GM21576 (cell line): Measurements from ENCODE around the gene PML.

Experiments
- ATAC-seq: cut with Tn5 transposase; IDR thresholded peaks from one replicate; pipeline ENCODE4 v1.9.1; 2021; ENCODE audit warnings: mild to moderate bottlenecking, moderate library complexity; ENCODE audit not compliant: unreplicated experiment

Gene PML

GRCh38 chr15:73994413-73994883 is at the start of gene PML:
PML (plus strand) TSS chr15:73994716; CDS start chr15:73994813, 97 bp downstream.
- ATAC-seq: peak; percentile 73

- ATAC-seq: no peak
These were observed 49.4 kb upstream of the PML start for GRCh38 chr15:73945130-73945508.

- ATAC-seq: no peak
These were observed 48.3 kb upstream of the PML start for GRCh38 chr15:73946046-73946721.

DNA sequence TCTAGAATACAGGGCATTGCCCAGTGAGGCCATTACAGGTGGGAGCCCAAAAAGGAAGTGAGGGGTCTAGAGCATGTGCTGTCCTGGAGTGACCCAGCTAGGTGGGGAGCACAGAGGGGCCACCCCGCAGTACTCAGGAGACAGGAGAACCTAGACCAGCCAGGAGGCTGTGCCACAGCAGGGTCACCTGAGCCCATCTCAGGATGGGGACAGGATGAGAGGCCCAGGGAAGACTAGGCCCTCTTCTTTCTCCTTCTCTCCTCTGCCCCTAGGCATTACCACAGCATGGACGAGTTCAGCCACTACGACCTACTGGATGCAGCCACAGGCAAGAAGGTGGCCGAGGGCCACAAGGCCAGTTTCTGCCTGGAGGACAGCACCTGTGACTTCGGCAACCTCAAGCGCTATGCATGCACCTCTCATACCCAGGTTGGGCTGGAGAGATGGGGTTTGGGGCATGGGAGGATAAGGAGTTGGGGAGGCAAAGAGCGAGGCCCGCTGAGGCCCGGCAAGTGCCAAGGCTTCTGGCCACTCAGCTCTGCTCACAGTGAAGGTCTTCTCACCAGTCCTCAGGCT is 47.6 kb upstream of the PML start:
- ATAC-seq: no peak

- ATAC-seq: no peak
These were observed 46.9 kb upstream of the PML start for GRCh38 chr15:73947651-73948050.

- ATAC-seq: no peak
These were observed 46.1 kb upstream of the PML start for GRCh38 chr15:73948396-73948795.

DNA sequence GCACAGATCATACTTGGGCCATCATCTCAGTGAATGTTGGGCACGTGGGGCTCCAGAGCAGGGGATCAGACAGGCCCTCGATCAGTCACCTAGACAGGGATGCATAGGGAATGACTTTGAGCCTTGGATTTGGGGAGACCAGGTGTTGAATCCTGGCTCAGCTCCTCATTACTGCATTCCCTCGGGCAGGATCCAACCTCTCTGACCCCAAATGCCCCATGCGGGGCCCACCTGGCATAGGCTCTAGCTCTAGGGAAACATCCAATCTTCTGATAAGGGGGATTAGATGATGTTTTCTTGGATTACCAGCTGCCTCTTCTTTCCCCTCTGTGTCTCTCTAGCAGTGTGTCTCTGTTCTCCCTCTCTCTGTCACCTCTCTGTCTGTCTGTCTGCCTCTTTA is 45.5 kb upstream of the PML start:
- no peak for ATAC-seq

GRCh38 chr15:73949496-73949895 is 45.0 kb upstream of the PML start:
- ATAC-seq: no peak

- ATAC-seq: no peak
These were observed 44.1 kb upstream of the PML start for GRCh38 chr15:73950479-73950830.

- ATAC-seq: no peak
These were observed 43.5 kb upstream of the PML start for GRCh38 chr15:73950831-73951561.

- ATAC-seq: no peak
These were observed 42.9 kb upstream of the PML start for GRCh38 chr15:73951601-73952000.

DNA sequence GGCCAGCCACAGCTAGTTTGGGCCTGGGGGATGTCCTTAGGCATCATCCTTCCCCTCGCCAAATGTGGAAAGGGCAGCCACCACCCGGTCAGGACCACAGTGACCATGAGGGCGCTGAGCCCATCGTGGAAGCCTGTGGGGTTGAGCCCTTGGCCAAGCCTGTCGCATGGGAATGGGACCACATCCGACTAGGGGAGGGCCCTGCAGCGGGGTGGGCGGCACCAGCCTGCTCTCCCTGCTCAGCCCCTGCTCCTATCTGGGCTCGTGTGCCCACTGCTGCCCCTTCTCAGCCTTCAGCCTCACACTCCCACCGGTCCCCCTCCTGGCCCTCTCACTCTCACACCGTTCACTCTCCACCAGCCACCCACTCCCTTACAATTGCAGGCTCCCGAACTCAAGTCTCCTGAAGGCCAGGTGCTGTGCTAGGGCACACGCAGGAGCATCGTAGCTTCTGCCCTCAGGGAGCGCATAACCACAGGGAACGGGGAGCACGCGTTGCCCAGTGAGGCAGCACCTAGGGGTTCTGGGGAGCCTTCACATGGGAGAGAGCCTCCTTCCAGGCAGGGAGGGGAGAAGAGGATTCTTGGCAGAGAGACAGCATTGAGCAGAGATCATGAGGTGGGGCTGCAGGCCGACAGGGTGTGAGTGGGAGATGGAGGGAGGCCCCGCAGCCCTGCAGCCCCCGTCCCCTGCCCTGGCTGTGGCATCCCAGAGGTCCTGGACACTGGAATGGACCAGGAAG is 42.2 kb upstream of the PML start:
- no peak for ATAC-seq

DNA sequence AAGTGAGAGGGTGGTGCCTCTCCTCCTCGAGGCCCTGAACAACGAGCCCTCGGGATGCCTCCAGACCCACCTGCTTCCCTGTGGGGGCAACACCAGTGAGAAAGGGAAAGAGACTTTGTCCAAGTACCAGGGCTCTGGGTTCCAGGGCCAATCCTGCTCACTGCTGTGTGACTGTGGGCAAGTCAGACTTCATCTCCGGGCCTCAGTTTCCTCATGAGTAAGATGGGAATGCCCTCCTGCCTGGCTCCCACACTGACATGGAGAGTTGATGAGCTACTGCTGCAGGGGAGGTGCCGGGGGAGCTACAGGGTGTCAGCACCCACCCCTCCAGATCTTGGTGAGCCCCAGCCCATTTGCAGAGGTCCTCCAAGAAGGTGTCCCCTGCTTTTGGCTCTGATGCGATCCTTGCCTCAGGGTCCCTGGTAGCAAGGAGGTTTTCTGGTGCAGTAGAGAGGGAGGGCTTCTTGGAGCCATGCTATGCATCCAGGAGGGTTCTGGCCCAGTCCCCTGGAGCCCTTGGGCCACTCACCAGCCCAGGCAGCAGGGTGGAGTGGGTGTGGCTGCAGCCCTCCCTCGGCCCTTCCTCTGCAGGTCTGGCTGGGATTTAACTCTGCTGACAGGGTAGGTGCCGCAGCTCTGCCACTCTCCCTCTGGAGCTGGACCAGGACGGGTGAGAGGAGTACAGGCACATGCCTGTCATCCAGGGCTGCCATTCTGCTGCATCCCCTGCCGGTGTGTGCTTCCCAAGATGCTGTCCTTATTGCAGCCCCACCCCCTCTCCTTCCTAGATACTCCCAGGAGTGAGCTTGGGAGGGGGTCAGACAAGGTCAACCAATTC is 41.4 kb upstream of the PML start:
- no peak for ATAC-seq

DNA sequence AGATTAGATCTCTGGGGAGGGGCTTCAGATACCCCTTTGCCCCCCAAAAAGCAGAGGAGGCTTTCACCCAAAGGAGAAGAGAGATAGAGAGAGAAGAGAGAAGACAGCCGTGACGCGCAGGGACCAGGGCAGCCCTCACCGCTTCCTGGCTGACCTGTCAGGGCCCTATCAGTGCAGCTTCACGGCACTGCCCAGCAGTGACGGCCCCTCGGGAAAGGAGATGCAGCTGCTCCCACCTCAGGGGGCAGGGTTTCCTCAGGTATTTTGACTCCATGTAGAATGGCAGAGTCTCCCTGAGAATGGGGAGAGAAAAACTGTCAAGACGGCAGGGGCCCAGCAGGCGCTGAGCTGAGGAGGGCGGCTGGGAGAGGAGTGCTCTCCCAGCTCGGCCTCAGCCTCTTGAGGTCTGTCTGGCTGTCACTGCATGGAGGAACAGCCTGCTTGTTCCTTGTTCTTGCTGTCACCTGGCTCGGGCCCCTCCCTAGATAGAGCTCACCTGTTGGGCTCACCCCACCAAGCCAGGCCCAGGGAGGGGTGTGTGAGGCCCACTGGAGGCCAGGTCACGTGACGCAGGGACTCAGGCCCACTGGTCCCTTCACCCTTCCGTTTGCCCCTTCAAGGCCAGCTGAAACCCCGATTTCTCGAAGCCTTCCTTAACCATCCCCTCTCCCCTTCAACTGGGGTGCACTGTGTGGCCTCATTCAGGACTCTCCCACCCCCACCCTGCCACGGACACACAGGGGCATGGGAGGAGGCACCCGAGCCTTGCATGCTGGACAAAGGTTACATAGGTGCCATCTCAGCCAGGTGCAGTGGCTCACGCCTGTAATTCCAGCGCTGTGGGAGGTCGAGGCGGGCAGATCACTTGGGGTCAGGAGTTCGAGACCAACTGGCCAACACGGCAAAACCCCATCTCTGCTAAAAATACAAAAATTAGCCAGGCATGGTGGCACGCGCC is 40.0 kb upstream of the PML start:
- no peak for ATAC-seq

DNA sequence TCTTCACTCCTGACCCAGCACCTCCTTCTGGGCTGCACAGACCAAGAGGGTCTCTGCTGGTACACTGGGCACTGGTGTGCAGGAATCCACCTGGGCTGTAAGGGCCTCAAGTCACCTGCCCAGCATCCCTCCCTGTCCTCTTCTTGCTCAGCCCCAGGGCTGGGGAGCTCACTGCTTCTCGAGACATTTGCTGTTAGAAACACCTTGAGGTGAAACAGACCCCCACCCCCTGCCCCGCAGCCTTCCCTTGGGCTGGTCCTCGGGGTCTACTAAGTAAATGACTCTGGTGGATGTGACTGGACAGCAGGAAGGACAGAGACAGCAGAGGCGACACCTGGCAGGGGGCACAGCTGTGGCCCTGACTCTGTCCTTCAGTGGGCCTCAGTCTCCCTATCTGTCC is 39.2 kb upstream of the PML start:
- no peak for ATAC-seq

GRCh38 chr15:73955861-73956742 is 38.4 kb upstream of the PML start:
- no peak for ATAC-seq

DNA sequence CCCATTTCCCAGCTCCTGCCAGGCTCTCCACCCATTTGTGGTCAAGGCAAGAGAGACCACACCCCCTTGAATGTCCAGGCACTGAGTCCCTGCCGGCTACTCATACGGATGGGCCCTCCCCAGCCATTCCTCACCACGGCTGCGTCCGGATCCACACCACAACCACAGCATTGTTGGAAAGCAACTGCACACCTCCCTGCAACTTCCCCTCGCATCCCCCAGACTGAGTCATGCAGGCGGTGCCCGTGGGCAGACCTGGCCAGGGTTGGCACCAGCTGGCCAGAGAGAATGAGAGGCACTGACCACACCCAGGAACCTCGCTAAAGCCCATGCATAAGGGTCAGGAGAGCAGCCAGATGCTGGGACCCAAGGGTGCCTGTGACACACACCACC is 37.8 kb upstream of the PML start:
- no peak for ATAC-seq

GRCh38 chr15:73957276-73957675 is 37.2 kb upstream of the PML start:
- ATAC-seq: no peak

DNA sequence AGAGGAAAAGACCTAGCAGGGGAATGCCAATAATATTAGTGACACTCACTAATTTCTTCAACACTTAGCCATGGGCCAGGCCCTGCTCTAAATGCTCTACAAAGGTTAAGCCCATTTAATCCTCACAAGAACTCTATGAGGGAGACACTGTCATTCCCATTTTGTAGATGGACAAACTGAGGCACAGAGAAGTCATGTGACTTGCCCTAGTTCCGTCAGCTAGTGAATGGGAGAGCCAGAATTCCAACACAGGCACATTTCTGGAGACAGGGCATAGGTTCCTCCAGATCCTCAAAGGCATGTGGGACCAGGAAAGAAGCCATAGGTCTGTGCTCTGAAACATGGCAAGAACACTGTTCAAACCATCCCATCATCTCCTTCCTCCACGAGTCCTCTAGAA is 36.7 kb upstream of the PML start:
- no peak for ATAC-seq
